ENCODE measurements around the gene BRAP.

DNA sequence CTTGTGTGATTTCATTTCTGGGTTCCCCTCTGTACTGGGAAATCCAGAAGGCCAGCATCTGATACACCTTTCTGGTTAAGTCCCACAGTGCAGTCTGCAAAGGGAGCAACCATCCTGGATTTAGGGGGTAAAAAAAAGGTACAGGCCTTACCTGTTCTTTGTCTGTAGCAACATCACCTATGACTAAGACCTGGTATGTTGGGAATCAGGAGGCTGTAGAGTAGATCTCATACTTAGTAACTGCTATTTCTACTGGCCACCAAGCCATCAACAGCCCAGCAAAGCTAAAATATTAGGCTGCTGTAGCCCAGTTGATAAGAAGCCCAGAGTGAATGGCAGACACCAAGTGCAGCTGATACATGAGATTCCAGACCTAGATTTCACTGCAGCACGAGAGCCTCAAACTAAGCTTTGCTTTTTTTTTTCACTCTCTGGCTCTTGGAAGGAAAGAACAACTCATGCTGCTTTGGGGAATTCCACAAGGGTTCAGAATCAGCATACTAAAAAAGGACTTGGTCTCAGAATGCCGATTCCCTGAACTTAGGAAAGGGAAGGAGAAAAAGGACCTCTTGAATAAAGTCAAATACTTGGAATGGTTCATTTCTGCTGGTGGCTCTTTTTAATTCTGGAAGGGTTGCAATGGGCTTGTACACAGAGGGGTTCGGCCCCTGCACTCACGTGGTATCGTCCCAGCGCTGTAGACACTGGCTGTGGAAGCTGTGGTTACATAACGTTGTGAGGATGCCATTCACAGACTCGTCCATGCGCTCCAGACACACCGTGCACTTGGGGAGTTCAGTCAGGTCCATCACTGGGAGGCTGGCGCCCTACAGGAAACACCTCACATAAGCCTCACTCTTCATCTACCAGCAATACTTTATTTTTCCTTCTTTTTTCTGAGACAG is 20.5 kb downstream of the BRAP start:
- no peak for TF ChIP-seq ZNF274 (IDR thresholded peaks at IDR 0.05; ENCODE audit: low read depth, low read length)
- TF ChIP-seq SUZ12 (IDR thresholded peaks at IDR 0.05; ENCODE audit: extremely low read depth, insufficient read depth, insufficient read length): no peak
